HG02678 (cell line): ENCODE data around the gene SLC51B.
"Not testable (repeated sequence)": the region's sequence is repeated elsewhere in the genome, so short reads cannot be mapped to it uniquely, and the experiment has no call there.

ENCODE experiments used
- ATAC-seq: cut with Tn5 transposase; IDR thresholded peaks from one replicate; pipeline ENCODE4 v1.9.1; 2021; ENCODE audit warnings: mild to moderate bottlenecking, moderate library complexity; ENCODE audit not compliant: unreplicated experiment

SLC51B gene

DNA sequence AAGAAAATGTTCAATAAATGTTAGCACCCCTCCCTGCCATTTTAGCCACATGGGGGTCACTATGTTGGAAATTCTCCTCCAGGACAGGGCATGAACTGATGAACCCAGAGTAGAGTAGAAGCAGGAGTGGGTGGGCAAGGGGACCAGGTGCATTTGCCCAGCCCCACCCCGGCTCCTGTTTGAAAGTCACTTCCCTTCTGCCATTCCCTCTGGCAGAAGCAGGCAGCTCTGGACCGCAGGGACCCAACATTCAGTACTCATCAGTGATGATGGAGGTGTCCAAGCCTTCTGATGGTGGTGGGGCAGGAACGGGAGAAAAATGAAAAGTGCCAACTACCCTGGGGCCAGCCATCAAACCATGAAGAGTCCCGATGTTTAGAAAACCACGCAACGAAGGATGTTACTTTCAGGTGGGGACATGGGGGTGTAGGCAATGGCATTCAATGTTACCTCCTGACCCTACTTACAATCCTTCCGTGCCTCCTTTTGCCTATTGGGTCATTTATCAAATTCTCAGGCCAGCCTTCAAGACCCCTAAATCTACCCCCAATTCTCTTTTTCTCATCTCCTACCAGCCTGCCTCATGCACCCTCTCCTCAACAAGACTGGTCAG, 52.6 kb downstream of the SLC51B start:
- no peak for ATAC-seq

DNA sequence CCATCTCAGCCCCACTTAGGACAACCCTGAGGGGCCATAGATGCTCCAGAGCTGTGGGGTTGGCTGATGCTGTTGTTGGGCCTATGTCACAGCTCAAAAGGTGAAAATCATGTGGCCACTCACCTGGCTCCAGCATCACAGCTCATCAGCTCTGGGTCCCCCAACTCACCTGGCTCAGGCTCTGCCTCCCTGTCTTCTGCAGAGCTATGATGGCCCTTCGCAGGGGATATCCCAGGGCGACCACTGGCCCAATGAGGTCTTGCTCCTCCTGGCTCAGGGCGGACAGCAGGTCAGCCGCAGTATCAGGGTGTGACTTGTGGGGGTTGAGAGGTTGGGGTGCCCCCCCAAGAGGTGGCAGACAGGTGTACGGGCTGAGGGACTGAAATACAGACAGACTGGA, 54.1 kb downstream of the SLC51B start:
- ATAC-seq, result no peak

DNA sequence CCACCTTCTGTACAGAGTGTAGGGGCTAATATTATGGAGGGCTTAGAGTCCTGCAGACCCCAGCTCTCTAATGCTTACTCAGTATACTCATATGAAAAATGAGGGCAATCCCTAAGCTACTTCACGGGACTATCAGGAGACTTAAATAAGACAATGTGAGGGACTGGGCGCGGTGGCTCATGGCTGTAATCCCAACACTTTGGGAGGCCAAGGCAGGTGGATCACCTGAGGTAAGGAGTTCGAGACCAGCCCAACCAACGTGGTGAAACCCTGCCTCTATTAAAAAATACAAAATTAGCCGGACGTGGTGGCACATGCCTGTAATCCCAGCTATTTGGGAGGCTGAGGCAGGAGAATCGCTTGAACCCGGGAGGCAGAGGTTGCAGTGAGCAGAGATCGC, 54.6 kb downstream of the SLC51B start:
- not testable (repeated sequence) for ATAC-seq

DNA sequence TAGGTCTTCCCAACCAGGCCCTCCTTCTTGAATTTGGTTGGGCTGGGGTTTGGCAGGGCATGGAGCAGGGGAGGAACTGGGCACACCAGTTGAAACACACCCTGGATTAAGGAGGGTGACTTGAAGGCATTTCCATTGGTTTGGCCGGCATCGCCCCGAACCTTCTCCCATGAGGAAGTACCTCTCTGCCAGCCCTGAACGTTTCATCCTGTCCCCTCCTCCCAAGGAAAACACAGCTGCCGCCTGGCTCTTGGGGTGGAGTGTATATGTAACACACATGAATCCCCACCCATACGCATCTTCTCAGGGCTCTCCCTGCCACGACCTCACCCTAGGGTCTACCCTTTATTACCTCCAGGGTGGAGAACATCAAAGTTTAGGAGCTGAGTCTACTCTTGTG, 55.3 kb downstream of the SLC51B start:
- ATAC-seq, result no peak

DNA sequence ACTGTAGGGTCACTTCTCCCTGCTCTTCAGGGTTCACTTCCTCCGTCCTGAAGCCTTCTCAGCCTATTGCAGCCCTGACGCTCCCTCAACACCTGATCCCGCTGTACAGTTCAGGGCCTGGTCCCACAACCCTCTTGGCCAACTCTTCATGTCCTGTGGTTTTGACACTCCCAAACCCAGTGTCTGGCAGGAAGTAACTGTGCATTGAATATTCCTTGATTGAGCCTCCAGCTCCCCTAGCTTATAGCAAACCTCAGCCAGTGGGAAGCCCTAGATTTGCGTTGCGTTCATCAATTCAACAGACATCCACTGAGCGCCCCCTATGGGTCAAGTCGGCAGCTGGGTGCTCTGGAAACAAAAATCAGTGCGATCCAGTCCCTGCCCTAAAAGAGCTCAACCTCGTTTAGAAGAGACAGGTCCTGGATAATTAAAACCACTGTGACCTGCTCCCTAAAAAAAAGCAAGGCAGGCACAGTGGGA, 56.3 kb downstream of the SLC51B start:
- ATAC-seq, result no peak

DNA sequence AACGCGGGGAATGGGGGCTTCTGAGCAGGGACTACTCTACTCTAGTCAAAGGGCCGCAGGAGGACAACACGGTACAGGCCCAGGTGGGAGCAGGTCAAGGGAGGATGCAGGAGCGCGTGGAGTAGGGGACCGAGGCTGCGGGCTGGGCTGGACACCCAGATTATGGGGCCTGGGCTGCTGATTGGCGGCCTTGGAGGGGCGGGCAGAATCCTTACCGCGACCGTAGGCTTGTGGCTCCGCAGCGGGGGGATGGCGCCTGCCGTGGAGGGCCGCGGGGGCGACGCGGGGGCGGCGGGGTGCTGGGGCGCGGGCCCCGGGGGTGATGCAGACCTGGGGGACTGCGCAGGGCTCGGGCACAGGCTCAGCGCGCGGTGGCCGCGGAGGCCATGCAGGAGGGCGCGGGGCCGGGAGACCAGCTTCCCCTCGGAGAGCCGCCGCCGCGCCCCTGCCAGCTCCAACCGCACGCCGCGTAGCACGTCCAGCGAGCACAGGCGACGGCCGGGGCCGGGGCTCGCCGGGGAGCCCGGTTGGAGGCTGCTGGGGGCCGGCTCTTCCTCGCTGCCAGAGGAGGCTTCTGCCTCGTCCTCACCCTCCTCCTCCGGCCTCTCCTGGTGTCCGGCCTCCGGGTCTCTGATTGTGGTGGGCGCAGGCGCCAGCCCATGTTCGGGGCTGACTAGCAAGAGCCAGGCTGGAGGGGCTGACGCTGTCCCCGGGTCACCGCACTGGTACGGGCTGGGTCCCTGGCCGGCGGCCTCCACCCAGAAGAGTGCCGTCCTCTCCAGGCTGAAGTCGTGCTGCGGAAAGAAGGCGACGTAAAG, 56.9 kb downstream of the SLC51B start:
- no peak for ATAC-seq

DNA sequence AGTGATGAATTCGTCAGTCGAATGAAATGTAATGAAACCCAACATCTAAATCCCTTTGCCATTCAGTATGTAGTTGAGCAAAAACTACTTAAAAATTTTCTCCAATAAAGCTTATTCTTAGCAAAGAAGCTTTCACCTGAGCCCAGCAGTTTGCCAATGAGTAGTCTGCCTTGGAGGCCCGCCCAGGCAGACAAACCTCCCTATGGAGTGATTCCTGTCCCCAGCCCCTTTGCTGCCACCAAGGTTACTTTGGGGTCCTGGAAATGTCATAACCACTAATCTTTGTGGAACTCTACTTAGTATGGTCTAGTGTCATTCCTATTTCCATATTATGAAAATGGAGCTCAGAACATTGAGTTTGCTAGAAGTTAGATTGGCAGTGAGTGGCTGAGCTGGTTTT, 57.7 kb downstream of the SLC51B start:
- ATAC-seq, result no peak
